Measurements from ENCODE around the gene NEK4.

NEK4 gene

GRCh38 chr3:52770496-52771333 lies at the start of gene NEK4:
NEK4 (minus strand) TSS chr3:52770940; CDS start chr3:52770746, 194 bp downstream.
- peak; percentile 95 for DNase-seq (ENCODE audit: low spot score)
- TF ChIP-seq CTCF (IDR thresholded peaks at IDR 0.05; ENCODE audit: extremely low read depth, missing control alignments) = no peak

DNA sequence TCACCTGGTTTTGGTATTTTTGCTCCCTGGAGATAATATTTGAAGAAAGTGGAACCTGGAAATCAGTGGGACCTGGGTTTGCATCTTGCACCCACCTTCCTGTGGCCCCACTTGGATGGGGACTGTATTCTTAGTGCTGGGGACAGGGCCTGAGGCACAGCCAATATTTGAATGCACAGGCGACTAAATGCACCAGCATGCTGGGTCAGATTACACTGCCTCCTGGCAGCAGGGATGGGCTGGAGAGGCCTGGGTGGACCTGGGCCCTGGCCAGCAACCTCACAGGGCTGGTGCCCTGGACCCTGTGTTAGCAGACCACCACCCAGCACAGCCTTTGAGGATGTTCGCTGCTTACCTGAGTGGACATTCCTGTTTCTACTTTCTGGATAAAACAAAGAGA lies 49.2 kb upstream of the NEK4 start:
- DNase-seq (ENCODE audit: low spot score) = no peak
- no peak for TF ChIP-seq CTCF (IDR thresholded peaks at IDR 0.05; ENCODE audit: extremely low read depth, missing control alignments)

DNA sequence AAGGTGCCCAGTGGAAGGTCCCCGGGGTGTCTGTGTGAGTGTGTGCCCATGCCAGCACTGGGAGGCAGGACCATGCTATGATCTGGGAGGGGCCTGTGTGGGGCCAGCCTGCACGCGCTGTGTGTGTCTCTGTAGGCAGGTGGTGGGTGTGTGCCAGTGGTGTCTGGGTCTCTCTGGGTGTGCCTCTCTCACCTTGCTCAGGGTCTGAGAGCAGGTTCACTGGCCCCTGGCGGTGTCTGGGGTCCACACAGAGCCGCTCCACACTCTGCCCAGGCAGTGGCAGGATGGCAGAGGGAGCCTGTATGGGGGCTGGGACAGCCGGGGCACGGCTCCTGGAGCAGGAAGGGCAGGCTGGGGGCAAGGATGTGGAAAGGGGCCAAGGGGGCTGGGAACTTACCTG lies 47.1 kb upstream of the NEK4 start:
- no peak for DNase-seq (ENCODE audit: low spot score)
- TF ChIP-seq CTCF (IDR thresholded peaks at IDR 0.05; ENCODE audit: extremely low read depth, missing control alignments) = no peak

DNA sequence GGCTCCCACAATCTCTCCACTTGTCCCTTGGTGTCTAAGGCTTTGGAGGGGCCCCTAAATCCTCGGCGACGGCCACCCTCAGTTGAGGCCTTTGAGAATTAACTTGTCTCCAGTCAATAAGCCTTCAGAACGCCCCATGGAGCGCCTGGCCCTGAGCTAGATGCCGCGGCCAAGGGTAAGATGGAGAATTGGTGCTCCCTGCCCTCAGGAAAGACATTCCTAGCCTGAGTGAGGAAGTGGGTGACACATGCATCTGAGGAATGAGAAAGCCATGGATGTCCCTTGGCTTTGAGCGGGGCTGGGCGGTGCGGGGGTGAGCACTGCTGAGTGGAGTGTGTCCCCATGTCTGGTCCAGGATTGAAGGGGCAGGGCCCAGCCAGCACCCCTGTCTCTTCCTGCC lies 46.5 kb upstream of the NEK4 start:
- no peak for TF ChIP-seq CTCF (IDR thresholded peaks at IDR 0.05; ENCODE audit: extremely low read depth, missing control alignments)
- DNase-seq (ENCODE audit: low spot score) = no peak

GRCh38 chr3:52816654-52817053 lies 45.9 kb upstream of the NEK4 start:
- TF ChIP-seq CTCF (IDR thresholded peaks at IDR 0.05; ENCODE audit: extremely low read depth, missing control alignments) = no peak
- no peak for DNase-seq (ENCODE audit: low spot score)

DNA sequence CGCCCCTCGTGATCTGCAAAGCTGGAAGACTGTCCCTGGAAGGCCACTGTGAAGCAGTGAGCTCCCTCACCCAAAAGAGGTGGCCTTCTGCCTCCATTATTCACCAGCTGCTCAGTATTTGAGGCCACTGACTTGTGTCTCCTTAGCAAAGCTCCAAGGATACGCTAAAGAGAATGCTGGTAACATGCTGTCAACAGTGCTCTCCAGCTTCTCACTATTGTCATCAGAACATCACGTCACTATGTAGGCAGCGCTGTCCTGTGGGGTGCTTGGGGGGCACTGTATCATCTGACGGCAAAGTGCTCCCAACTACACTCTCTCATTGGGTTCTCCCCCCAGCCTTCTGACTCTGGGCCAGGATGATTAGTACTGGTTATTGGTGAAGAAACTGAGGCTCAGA lies 45.5 kb upstream of the NEK4 start:
- no peak for DNase-seq (ENCODE audit: low spot score)
- TF ChIP-seq CTCF (IDR thresholded peaks at IDR 0.05; ENCODE audit: extremely low read depth, missing control alignments) = no peak

DNA sequence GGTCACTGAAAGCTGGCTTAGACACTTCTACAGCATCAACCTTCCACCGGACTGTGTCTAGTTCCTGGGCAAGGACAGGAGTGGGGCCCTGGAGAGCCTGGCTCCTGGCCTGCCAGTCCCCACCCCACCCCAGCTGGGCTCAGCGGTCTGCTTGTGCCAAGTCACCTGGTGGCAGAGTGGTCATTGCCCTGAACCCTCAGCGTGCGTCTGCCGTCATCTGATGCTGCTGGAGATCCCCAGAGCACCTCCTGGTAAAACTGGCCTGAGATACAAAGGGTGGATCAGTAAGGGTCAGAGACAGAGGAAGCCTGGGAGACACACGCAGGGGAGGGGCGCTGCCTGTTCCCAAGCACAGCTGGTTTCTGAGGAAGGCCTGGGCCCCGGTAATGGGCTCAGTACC lies 43.1 kb upstream of the NEK4 start:
- TF ChIP-seq CTCF (IDR thresholded peaks at IDR 0.05; ENCODE audit: extremely low read depth, missing control alignments) = no peak
- DNase-seq (ENCODE audit: low spot score) = no peak
